Measurements from ENCODE around the gene TMEM164. TPM values are rescaled to one million over a fixed set of nuclear protein-coding genes. Genes with fewer than 3 reads are reported as not detected.

Gene TMEM164
- total RNA-seq, 1 donor from 2014 or later = 45.8 TPM

GRCh38 chrX:110167952-110168451, 165.1 kb downstream of the TMEM164 start:
- DNase-seq (ENCODE audit: low spot score) = no peak

GRCh38 chrX:110168585-110168984, 165.7 kb downstream of the TMEM164 start:
- no peak for DNase-seq (ENCODE audit: low spot score)

GRCh38 chrX:110170029-110170428, 167.1 kb downstream of the TMEM164 start:
- DNase-seq (ENCODE audit: low spot score) = no peak

- DNase-seq (ENCODE audit: low spot score) = no peak
These were observed 168.5 kb downstream of the TMEM164 start for GRCh38 chrX:110171442-110171841.

- no peak for DNase-seq (ENCODE audit: low spot score)
These were observed 169.3 kb downstream of the TMEM164 start for GRCh38 chrX:110172215-110172614.

GRCh38 chrX:110173192-110174175, 170.6 kb downstream of the TMEM164 start:
- peak; percentile 37 for DNase-seq (ENCODE audit: low spot score)

GRCh38 chrX:110175146-110175545, 172.2 kb downstream of the TMEM164 start:
- DNase-seq (ENCODE audit: low spot score) = no peak

GRCh38 chrX:110175696-110176095, 172.8 kb downstream of the TMEM164 start:
- no peak for DNase-seq (ENCODE audit: low spot score)

- no peak for DNase-seq (ENCODE audit: low spot score)
These were observed 175.4 kb downstream of the TMEM164 start for GRCh38 chrX:110178179-110178865.

GRCh38 chrX:110180176-110180927, 177.4 kb downstream of the TMEM164 start:
- no peak for DNase-seq (ENCODE audit: low spot score)

- DNase-seq (ENCODE audit: low spot score) = no peak
These were observed 178.0 kb downstream of the TMEM164 start for GRCh38 chrX:110180928-110181310.

- DNase-seq (ENCODE audit: low spot score) = no peak
These were observed 178.7 kb downstream of the TMEM164 start for GRCh38 chrX:110181459-110182137.

- DNase-seq (ENCODE audit: low spot score) = no peak
These were observed 179.4 kb downstream of the TMEM164 start for GRCh38 chrX:110182362-110182761.

GRCh38 chrX:110182865-110183264, 180.0 kb downstream of the TMEM164 start:
- no peak for DNase-seq (ENCODE audit: low spot score)

GRCh38 chrX:110183314-110183713, 180.4 kb downstream of the TMEM164 start:
- DNase-seq (ENCODE audit: low spot score) = no peak

- no peak for DNase-seq (ENCODE audit: low spot score)
These were observed 186.0 kb downstream of the TMEM164 start for GRCh38 chrX:110188701-110189558.

GRCh38 chrX:110192516-110192915, 189.6 kb downstream of the TMEM164 start:
- DNase-seq (ENCODE audit: low spot score) = no peak

GRCh38 chrX:110194977-110195376, 192.1 kb downstream of the TMEM164 start:
- DNase-seq (ENCODE audit: low spot score) = no peak

- DNase-seq (ENCODE audit: low spot score) = no peak
These were observed 198.9 kb downstream of the TMEM164 start for GRCh38 chrX:110201799-110202198.

GRCh38 chrX:110204986-110205385, 202.1 kb downstream of the TMEM164 start:
- no peak for DNase-seq (ENCODE audit: low spot score)
